Gastroesophageal sphincter (tissue), 3 donors: Measurements from ENCODE around the gene UFL1.

Experiments used
- CTCF ChIP-seq, 4 experiments: fragments of 200-600 bp in 2 of 4; fragments of 450-650 bp in 2 of 4; sonication (generic) in 1 of 4; IDR thresholded peaks; one replicate each; pipeline ENCODE4 v1.5.1; 2017 to 2019; ENCODE audit warnings: antibody characterized with exemption in 4 of 4, mild to moderate bottlenecking in 2 of 4, moderate library complexity in 2 of 4
- EP300 ChIP-seq: sonication (generic); formaldehyde crosslinking; IDR thresholded peaks from one replicate; pipeline ENCODE4 v1.6.1; 2017; ENCODE audit warnings: antibody characterized with exemption, mild to moderate bottlenecking
- POLR2A ChIP-seq, 2 donors: fragments of 450-650 bp; IDR thresholded peaks; one replicate each; pipeline ENCODE4 v1.6.1; 2017; ENCODE audit warnings: antibody characterized with exemption in 2 of 2, mild to moderate bottlenecking in 2 of 2, moderate library complexity in 1 of 2
- POLR2AphosphoS5 ChIP-seq: sonication (generic); formaldehyde crosslinking; IDR thresholded peaks from one replicate; pipeline ENCODE4 v1.6.1; 2017; ENCODE audit warnings: antibody characterized with exemption

GRCh38 chr6:96528193-96528592 is 6.6 kb downstream of the UFL1 start:
- TF ChIP-seq CTCF (IDR thresholded peaks at IDR 0.05) (no peak), POLR2AphosphoS5 (no peak), POLR2A (IDR thresholded peaks at IDR 0.05) (no peak), EP300 (no peak)
